ENCODE data around the gene DSCAM.

The DSCAM gene

GRCh38 chr21:40839521-40839920, 7.4 kb downstream of the DSCAM start:
- DNase-seq: no peak

- DNase-seq: no peak
Observed at GRCh38 chr21:40837456-40837855, 9.5 kb downstream of the DSCAM start.

- DNase-seq: no peak
Observed at GRCh38 chr21:40835184-40835694, 11.7 kb downstream of the DSCAM start.

GRCh38 chr21:40833184-40833583, 13.8 kb downstream of the DSCAM start:
- no peak for DNase-seq

GRCh38 chr21:40832316-40832715, 14.6 kb downstream of the DSCAM start:
- DNase-seq: no peak

- no peak for DNase-seq
Observed at GRCh38 chr21:40830836-40831235, 16.1 kb downstream of the DSCAM start.

GRCh38 chr21:40829791-40830190, 17.2 kb downstream of the DSCAM start:
- no peak for DNase-seq

- no peak for DNase-seq
Observed at GRCh38 chr21:40829308-40829707, 17.6 kb downstream of the DSCAM start.

GRCh38 chr21:40827509-40827908, 19.4 kb downstream of the DSCAM start:
- DNase-seq: no peak

GRCh38 chr21:40819071-40819900, 27.7 kb downstream of the DSCAM start:
- no peak for DNase-seq

- DNase-seq: no peak
Observed at GRCh38 chr21:40813918-40814317, 33.0 kb downstream of the DSCAM start.

- no peak for DNase-seq
Observed at GRCh38 chr21:40809673-40810197, 37.2 kb downstream of the DSCAM start.

- peak; percentile 13 for DNase-seq
Observed at GRCh38 chr21:40803101-40803500, 43.9 kb downstream of the DSCAM start.

GRCh38 chr21:40800126-40800525, 46.8 kb downstream of the DSCAM start:
- DNase-seq: no peak

- no peak for DNase-seq
Observed at GRCh38 chr21:40797891-40798290, 49.1 kb downstream of the DSCAM start.

- no peak for DNase-seq
Observed at GRCh38 chr21:40797410-40797809, 49.5 kb downstream of the DSCAM start.

GRCh38 chr21:40796464-40796863, 50.5 kb downstream of the DSCAM start:
- DNase-seq: no peak

- no peak for DNase-seq
Observed at GRCh38 chr21:40795313-40795712, 51.6 kb downstream of the DSCAM start.

GRCh38 chr21:40792691-40793456, 54.1 kb downstream of the DSCAM start:
- peak; percentile 18 for DNase-seq

- no peak for DNase-seq
Observed at GRCh38 chr21:40788635-40789034, 58.3 kb downstream of the DSCAM start.

- no peak for DNase-seq
Observed at GRCh38 chr21:40783404-40783803, 63.6 kb downstream of the DSCAM start.

- DNase-seq: no peak
Observed at GRCh38 chr21:40770435-40771055, 76.4 kb downstream of the DSCAM start.

GRCh38 chr21:40769231-40769630, 77.7 kb downstream of the DSCAM start:
- no peak for DNase-seq

Data from NCI-H524 treated with DMSO at 0.1 percent for 48 hours (cell line).